ENCODE measurements around the gene TM9SF2.
A peak's percentile ranks its signal among the peaks of the same experiment; 100 is the strongest.

The TM9SF2 gene

GRCh38 chr13:99498171-99499161, 2.8 kb upstream of the TM9SF2 start (continued):
- TF ChIP-seq ZNF571 (tag by site-specific recombination; IDR thresholded peaks at IDR 0.05): no peak
- TF ChIP-seq RBAK (tag by site-specific recombination; IDR thresholded peaks at IDR 0.05): no peak
- TF ChIP-seq SETDB1 (IDR thresholded peaks at IDR 0.05; ENCODE audit: insufficient read length, low read length): no peak
- TF ChIP-seq ZNF692 (tag by site-specific recombination; IDR thresholded peaks at IDR 0.05): peak; percentile 55
- no peak for TF ChIP-seq WT1 (tag by site-specific recombination; IDR thresholded peaks at IDR 0.05)
- TF ChIP-seq KLF8 (tag by site-specific recombination; IDR thresholded peaks at IDR 0.05): peak; percentile 95
- no peak for TF ChIP-seq ZNF214 (tag by site-specific recombination; IDR thresholded peaks at IDR 0.05; ENCODE audit: borderline replicate concordance)
- no peak for TF ChIP-seq ZNF776 (tag by site-specific recombination; IDR thresholded peaks at IDR 0.05; ENCODE audit: borderline replicate concordance)
- peak; percentile 47 for TF ChIP-seq GLIS1 (tag by site-specific recombination; IDR thresholded peaks at IDR 0.05)
- no peak for TF ChIP-seq ZNF433 (tag by site-specific recombination; IDR thresholded peaks at IDR 0.05; ENCODE audit: low read depth)
- TF ChIP-seq ZSCAN23 (tag by site-specific recombination; IDR thresholded peaks at IDR 0.05): no peak
- TF ChIP-seq ZNF664 (tag by site-specific recombination; IDR thresholded peaks at IDR 0.05): no peak
- no peak for TF ChIP-seq CTCF (tag by site-specific recombination; IDR thresholded peaks at IDR 0.05)
- TF ChIP-seq, protein P1, sequence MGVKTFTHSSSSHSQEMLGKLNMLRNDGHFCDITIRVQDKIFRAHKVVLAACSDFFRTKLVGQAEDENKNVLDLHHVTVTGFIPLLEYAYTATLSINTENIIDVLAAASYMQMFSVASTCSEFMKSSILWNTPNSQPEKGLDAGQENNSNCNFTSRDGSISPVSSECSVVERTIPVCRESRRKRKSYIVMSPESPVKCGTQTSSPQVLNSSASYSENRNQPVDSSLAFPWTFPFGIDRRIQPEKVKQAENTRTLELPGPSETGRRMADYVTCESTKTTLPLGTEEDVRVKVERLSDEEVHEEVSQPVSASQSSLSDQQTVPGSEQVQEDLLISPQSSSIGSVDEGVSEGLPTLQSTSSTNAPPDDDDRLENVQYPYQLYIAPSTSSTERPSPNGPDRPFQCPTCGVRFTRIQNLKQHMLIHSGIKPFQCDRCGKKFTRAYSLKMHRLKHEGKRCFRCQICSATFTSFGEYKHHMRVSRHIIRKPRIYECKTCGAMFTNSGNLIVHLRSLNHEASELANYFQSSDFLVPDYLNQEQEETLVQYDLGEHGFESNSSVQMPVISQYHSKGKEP (tag by site-specific recombination; IDR thresholded peaks at IDR 0.05): peak; percentile 39; the same call in 1 of the 2 replicates
- TF ChIP-seq ZNF510 (tag by site-specific recombination; IDR thresholded peaks at IDR 0.05; ENCODE audit: insufficient replicate concordance): no peak
- TF ChIP-seq, protein P2, sequence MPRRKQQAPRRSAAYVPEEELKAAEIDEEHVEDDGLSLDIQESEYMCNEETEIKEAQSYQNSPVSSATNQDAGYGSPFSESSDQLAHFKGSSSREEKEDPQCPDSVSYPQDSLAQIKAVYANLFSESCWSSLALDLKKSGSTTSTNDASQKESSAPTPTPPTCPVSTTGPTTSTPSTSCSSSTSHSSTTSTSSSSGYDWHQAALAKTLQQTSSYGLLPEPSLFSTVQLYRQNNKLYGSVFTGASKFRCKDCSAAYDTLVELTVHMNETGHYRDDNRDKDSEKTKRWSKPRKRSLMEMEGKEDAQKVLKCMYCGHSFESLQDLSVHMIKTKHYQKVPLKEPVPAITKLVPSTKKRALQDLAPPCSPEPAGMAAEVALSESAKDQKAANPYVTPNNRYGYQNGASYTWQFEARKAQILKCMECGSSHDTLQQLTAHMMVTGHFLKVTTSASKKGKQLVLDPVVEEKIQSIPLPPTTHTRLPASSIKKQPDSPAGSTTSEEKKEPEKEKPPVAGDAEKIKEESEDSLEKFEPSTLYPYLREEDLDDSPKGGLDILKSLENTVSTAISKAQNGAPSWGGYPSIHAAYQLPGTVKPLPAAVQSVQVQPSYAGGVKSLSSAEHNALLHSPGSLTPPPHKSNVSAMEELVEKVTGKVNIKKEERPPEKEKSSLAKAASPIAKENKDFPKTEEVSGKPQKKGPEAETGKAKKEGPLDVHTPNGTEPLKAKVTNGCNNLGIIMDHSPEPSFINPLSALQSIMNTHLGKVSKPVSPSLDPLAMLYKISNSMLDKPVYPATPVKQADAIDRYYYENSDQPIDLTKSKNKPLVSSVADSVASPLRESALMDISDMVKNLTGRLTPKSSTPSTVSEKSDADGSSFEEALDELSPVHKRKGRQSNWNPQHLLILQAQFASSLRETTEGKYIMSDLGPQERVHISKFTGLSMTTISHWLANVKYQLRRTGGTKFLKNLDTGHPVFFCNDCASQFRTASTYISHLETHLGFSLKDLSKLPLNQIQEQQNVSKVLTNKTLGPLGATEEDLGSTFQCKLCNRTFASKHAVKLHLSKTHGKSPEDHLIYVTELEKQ (tag by site-specific recombination; IDR thresholded peaks at IDR 0.05; ENCODE audit: borderline replicate concordance): no peak
- TF ChIP-seq, protein P3, sequence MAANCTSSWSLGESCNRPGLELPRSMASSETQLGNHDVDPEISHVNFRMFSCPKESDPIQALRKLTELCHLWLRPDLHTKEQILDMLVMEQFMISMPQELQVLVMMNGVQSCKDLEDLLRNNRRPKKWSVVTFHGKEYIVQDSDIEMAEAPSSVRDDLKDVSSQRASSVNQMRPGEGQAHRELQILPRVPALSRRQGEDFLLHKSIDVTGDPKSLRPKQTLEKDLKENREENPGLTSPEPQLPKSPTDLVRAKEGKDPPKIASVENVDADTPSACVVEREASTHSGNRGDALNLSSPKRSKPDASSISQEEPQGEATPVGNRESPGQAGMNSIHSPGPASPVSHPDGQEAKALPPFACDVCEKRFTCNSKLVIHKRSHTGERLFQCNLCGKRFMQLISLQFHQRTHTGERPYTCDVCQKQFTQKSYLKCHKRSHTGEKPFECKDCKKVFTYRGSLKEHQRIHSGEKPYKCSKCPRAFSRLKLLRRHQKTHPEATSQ (tag by site-specific recombination; IDR thresholded peaks at IDR 0.05): no peak
- TF ChIP-seq HIC1 (tag by site-specific recombination; IDR thresholded peaks at IDR 0.05): no peak
- no peak; the same call in 1 of the 2 replicates for TF ChIP-seq ZNF341 (tag by site-specific recombination; IDR thresholded peaks at IDR 0.05; ENCODE audit: low read depth)
- TF ChIP-seq, protein P4, sequence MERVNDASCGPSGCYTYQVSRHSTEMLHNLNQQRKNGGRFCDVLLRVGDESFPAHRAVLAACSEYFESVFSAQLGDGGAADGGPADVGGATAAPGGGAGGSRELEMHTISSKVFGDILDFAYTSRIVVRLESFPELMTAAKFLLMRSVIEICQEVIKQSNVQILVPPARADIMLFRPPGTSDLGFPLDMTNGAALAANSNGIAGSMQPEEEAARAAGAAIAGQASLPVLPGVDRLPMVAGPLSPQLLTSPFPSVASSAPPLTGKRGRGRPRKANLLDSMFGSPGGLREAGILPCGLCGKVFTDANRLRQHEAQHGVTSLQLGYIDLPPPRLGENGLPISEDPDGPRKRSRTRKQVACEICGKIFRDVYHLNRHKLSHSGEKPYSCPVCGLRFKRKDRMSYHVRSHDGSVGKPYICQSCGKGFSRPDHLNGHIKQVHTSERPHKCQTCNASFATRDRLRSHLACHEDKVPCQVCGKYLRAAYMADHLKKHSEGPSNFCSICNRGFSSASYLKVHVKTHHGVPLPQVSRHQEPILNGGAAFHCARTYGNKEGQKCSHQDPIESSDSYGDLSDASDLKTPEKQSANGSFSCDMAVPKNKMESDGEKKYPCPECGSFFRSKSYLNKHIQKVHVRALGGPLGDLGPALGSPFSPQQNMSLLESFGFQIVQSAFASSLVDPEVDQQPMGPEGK (tag by site-specific recombination; IDR thresholded peaks at IDR 0.05): peak; percentile 96
- TF ChIP-seq TCF7L2 (IDR thresholded peaks at IDR 0.05; ENCODE audit: borderline replicate concordance, low read depth, low read length): no peak
- TF ChIP-seq ZNF121 (tag by site-specific recombination; IDR thresholded peaks at IDR 0.05): no peak
- no peak; the same call in 1 of the 2 replicates for TF ChIP-seq ZNF146 (tag by site-specific recombination; IDR thresholded peaks at IDR 0.05)
